Islet of Langerhans (tissue), 1 donor: ENCODE data around the gene RRAS2.
"Not testable (repeated sequence)": the region's sequence is repeated elsewhere in the genome, so short reads cannot be mapped to it uniquely, and the experiment has no call there.

ENCODE experiments used
- FAIRE-seq: peaks from one replicate; lab custom pipeline; 2011; peaks lifted over from hg19 to GRCh38; lab: Jason Lieb, UNC

RRAS2 gene

GRCh38 chr11:14358729-14359439 lies at the start of gene RRAS2:
RRAS2 (minus strand) TSS chr11:14359183; CDS start chr11:14358870, 313 bp downstream.
- FAIRE-seq, result no peak

- FAIRE-seq, result no peak
These were observed 49.6 kb upstream of the RRAS2 start for GRCh38 chr11:14408612-14409011.

GRCh38 chr11:14406116-14406515 lies 47.1 kb upstream of the RRAS2 start:
- not testable (repeated sequence) for FAIRE-seq

GRCh38 chr11:14403528-14403927 lies 44.5 kb upstream of the RRAS2 start:
- FAIRE-seq, result not testable (repeated sequence)

- no peak for FAIRE-seq
These were observed 40.1 kb upstream of the RRAS2 start for GRCh38 chr11:14399087-14399486.

GRCh38 chr11:14396273-14396672 lies 37.3 kb upstream of the RRAS2 start:
- no peak for FAIRE-seq

GRCh38 chr11:14393889-14394288 lies 34.9 kb upstream of the RRAS2 start:
- no peak for FAIRE-seq

- FAIRE-seq, result no peak
These were observed 34.1 kb upstream of the RRAS2 start for GRCh38 chr11:14393129-14393528.

- FAIRE-seq, result no peak
These were observed 31.7 kb upstream of the RRAS2 start for GRCh38 chr11:14390669-14391068.

GRCh38 chr11:14388352-14388751 lies 29.4 kb upstream of the RRAS2 start:
- no peak for FAIRE-seq

- no peak for FAIRE-seq
These were observed 28.0 kb upstream of the RRAS2 start for GRCh38 chr11:14386895-14387480.

GRCh38 chr11:14386081-14386480 lies 27.1 kb upstream of the RRAS2 start:
- no peak for FAIRE-seq

- no peak for FAIRE-seq
These were observed 25.4 kb upstream of the RRAS2 start for GRCh38 chr11:14384338-14384737.

GRCh38 chr11:14381968-14382367 lies 23.0 kb upstream of the RRAS2 start:
- FAIRE-seq, result no peak

GRCh38 chr11:14380947-14381561 lies 22.1 kb upstream of the RRAS2 start:
- no peak for FAIRE-seq

- FAIRE-seq, result no peak
These were observed 21.3 kb upstream of the RRAS2 start for GRCh38 chr11:14380125-14380936.

GRCh38 chr11:14378171-14378570 lies 19.2 kb upstream of the RRAS2 start:
- FAIRE-seq, result no peak

- no peak for FAIRE-seq
These were observed 17.9 kb upstream of the RRAS2 start for GRCh38 chr11:14376920-14377319.

GRCh38 chr11:14374922-14375830 lies 16.2 kb upstream of the RRAS2 start:
- FAIRE-seq, result no peak

- FAIRE-seq, result no peak
These were observed 15.1 kb upstream of the RRAS2 start for GRCh38 chr11:14373941-14374646.

- no peak for FAIRE-seq
These were observed 13.0 kb upstream of the RRAS2 start for GRCh38 chr11:14372011-14372410.
